ENCODE data around the gene AHDC1.
A peak's percentile ranks its signal among the peaks of the same experiment; 100 is the strongest.

AHDC1 gene

GRCh38 chr1:27509127-27510080 lies 94.5 kb downstream of the AHDC1 start:
- TF ChIP-seq, protein P1, sequence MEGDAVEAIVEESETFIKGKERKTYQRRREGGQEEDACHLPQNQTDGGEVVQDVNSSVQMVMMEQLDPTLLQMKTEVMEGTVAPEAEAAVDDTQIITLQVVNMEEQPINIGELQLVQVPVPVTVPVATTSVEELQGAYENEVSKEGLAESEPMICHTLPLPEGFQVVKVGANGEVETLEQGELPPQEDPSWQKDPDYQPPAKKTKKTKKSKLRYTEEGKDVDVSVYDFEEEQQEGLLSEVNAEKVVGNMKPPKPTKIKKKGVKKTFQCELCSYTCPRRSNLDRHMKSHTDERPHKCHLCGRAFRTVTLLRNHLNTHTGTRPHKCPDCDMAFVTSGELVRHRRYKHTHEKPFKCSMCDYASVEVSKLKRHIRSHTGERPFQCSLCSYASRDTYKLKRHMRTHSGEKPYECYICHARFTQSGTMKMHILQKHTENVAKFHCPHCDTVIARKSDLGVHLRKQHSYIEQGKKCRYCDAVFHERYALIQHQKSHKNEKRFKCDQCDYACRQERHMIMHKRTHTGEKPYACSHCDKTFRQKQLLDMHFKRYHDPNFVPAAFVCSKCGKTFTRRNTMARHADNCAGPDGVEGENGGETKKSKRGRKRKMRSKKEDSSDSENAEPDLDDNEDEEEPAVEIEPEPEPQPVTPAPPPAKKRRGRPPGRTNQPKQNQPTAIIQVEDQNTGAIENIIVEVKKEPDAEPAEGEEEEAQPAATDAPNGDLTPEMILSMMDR (IDR thresholded peaks at IDR 0.05): no peak
- H3K4me3 ChIP-seq: no peak overlapping the region
- DNase-seq (ENCODE audit: low spot score): no peak
- peak overlapping the region in 1 of 2 donors; percentile 13 for H3K27ac ChIP-seq

- no peak for DNase-seq (ENCODE audit: low spot score)
- H3K27ac ChIP-seq: peak overlapping the region in 1 of 2 donors; percentile 32
Measured at GRCh38 chr1:27507960-27508665, 95.8 kb downstream of the AHDC1 start.

GRCh38 chr1:27506703-27507102 lies 97.2 kb downstream of the AHDC1 start:
- Histone ChIP-seq H3K4me3 (no peak overlapping the region), H3K27ac (no peak overlapping the region)
- TF ChIP-seq, protein P1 (IDR thresholded peaks at IDR 0.05): no peak

More at GRCh38 chr1:27507960-27508665, 95.8 kb downstream of the AHDC1 start:
- TF ChIP-seq, protein P1 (IDR thresholded peaks at IDR 0.05): no peak
- H3K4me3 ChIP-seq: no peak overlapping the region

DNA sequence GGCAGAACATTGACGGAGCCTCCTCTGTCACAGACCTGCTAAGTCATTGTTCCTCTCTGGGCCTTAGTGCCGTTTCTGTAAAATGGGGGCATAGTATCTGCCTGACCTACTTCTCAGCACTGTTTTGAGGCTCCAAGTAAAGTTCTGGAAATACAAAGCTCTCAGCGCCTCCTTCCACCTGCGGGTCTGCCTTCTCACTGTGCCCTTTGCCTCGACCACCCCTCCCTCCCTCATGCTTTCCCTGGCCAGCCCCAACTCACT lies 98.6 kb downstream of the AHDC1 start:
- TF ChIP-seq, protein P1 (IDR thresholded peaks at IDR 0.05): no peak
- no peak for DNase-seq (ENCODE audit: low spot score)
- H3K27ac ChIP-seq: peak overlapping the region; percentile 84 to 96
- no peak overlapping the region for H3K4me3 ChIP-seq

More at GRCh38 chr1:27506703-27507102, 97.2 kb downstream of the AHDC1 start:
- no peak for DNase-seq (ENCODE audit: low spot score)

- Histone ChIP-seq H3K4me3 (peak overlapping the region; percentile 16), H3K27ac (peak overlapping the region; percentile 84 to 96)
- no peak for DNase-seq (ENCODE audit: low spot score)
- TF ChIP-seq, protein P1 (IDR thresholded peaks at IDR 0.05): no peak
Measured at GRCh38 chr1:27504588-27505419, 99.1 kb downstream of the AHDC1 start.

- TF ChIP-seq, protein P1 (IDR thresholded peaks at IDR 0.05): no peak
- Histone ChIP-seq H3K4me3 (peak overlapping the region; percentile 54), H3K27ac (peak overlapping the region; percentile 84 to 96)
- DNase-seq (ENCODE audit: low spot score): no peak
Measured at GRCh38 chr1:27503844-27504587, 99.9 kb downstream of the AHDC1 start.
